ENCODE data around the gene ENSA.
"Not testable (repeated sequence)": the region's sequence is repeated elsewhere in the genome, so short reads cannot be mapped to it uniquely, and the experiment has no call there.

ENSA gene

DNA sequence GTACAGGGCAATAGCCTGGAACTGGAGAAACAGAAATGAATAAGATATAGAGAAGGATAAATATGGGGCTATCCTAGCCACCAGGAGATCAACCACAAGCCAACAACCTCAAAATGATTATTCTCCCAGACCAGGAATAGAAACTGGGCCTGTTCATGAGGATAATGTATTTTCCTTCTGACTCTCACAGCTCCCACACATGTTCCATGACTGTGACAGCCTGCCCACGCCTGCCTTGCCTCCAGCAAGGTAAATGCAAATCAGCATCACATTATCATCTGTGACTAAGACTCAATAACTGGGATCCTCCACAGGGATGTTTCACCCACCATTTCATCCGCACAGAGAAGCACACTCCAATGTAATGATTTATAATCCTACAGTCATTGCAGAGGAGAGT is 3.3 kb downstream of the ENSA start:
- H3K4me3 ChIP-seq (ENCODE audit: low read length) = no peak overlapping the region
- DNase-seq (ENCODE audit: low read depth) = no peak
- TF ChIP-seq, protein P1, sequence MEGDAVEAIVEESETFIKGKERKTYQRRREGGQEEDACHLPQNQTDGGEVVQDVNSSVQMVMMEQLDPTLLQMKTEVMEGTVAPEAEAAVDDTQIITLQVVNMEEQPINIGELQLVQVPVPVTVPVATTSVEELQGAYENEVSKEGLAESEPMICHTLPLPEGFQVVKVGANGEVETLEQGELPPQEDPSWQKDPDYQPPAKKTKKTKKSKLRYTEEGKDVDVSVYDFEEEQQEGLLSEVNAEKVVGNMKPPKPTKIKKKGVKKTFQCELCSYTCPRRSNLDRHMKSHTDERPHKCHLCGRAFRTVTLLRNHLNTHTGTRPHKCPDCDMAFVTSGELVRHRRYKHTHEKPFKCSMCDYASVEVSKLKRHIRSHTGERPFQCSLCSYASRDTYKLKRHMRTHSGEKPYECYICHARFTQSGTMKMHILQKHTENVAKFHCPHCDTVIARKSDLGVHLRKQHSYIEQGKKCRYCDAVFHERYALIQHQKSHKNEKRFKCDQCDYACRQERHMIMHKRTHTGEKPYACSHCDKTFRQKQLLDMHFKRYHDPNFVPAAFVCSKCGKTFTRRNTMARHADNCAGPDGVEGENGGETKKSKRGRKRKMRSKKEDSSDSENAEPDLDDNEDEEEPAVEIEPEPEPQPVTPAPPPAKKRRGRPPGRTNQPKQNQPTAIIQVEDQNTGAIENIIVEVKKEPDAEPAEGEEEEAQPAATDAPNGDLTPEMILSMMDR (conservative IDR thresholded peaks at IDR 0.05; ENCODE audit: low read depth, low read length) = no peak

DNA sequence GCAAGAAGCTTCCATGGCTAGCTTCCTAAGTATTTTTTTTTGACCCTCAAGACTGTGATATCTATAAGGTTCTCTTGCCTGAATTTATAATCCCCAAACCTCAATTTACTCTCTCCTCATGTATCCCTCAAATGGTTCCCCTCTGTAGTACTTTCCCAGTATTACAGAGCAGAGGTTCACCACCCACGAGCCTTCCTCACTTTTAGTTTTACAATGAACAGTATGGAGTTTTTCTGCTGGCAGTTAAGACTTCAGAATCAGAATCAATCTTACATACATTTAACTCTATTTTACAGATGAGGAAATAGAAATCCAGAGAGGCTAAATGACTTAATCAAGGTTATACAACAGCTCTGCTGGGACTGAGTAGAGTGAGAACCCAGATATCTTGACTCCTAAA is 4.9 kb downstream of the ENSA start:
- not testable (repeated sequence) for DNase-seq (ENCODE audit: low read depth); H3K4me3 ChIP-seq (ENCODE audit: low read length)

DNA sequence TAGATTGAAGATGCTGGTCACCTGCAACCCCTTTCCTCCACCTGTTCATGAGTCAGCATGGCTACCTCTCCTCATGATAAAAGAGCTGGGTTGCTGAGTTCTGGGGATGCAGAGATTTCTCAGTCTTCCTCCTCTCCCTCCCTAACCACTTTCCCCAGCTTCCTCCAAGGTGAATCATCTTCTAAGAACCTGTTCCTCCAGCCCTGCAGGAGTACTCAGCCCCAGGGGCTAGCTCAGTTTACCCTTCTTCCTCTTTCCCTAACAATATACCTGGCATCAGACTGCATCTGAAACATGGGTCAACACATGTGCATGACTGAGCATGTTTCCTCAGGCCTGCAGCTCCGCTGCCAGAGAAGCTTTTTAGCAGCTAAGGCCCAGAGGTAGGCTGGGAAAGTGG is 5.3 kb downstream of the ENSA start:
- not testable (repeated sequence) for DNase-seq (ENCODE audit: low read depth); H3K4me3 ChIP-seq (ENCODE audit: low read length)

DNA sequence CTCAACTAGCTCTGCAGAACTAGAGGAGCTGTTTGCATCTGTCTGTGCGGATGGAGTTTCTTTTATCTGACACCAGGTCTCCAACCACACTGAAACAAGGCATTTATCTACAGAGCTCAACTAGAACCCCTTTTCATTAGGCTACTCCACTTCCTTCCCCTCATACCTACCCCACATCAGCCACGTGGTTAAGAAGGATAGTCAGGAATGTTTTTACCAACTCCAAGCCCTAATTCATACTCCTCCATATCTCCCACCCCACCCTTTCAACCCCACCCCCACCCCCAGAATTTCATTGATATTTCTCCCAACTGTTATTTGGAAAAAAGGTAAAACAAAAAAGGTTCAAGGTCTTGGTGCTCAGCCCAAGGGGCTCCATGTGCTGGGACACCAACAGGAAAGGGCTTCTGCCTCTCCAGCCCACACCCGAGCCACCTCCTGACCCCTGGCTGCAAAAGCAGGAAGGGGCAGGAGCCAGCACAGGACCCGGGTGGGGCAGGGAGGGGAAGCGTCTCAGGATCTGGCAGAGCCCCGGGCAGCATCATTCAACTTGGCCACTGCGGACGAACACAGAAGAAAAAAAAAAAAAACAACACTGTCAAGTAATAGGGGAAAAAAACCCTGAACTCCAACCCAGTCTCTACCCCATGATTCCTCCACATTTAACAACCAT is 7.0 kb downstream of the ENSA start:
- no peak for DNase-seq (ENCODE audit: low read depth)
- H3K4me3 ChIP-seq (ENCODE audit: low read length) = no peak overlapping the region
- TF ChIP-seq, protein P1 (conservative IDR thresholded peaks at IDR 0.05; ENCODE audit: low read depth, low read length) = no peak

DNA sequence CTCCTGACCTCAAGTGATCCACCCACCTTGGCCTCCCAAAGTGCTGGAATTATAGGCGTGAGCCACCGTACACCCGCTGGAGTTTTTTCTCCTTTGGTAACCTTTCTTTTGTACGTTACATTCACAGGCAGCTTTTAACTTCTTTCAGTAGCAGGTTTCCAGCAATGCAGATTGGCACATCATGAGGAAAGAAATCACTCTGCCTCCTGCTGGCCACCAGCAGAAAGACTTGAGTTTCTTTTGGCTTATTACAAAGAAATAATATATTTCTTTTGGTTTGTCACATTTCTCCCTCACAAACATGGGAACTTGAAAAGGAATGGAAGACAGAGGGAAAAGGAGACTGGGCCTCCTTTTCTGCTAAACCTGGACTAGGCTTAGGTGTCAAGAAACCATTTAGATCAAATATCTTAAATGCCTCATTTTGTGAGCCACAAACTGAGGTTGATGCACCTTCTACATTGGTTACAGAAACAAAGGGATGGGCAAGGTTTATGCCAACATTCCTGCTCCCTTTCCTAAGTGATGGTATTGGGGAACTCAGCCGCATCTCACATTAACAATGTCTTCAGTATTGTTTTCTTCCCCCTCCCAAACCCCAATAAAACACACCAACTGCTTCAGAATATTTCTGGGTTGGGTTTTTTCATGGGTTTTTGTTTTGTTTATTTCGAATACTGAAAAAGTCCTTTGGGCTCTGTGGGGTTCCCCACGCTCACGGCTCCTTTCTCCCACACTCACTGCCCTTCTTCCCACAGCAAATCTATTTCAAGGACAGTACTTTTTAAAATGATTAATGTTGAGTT is 7.7 kb downstream of the ENSA start:
- no peak for DNase-seq (ENCODE audit: low read depth)
- TF ChIP-seq, protein P1 (conservative IDR thresholded peaks at IDR 0.05; ENCODE audit: low read depth, low read length) = peak; percentile 82
- no peak overlapping the region for H3K4me3 ChIP-seq (ENCODE audit: low read length)

DNA sequence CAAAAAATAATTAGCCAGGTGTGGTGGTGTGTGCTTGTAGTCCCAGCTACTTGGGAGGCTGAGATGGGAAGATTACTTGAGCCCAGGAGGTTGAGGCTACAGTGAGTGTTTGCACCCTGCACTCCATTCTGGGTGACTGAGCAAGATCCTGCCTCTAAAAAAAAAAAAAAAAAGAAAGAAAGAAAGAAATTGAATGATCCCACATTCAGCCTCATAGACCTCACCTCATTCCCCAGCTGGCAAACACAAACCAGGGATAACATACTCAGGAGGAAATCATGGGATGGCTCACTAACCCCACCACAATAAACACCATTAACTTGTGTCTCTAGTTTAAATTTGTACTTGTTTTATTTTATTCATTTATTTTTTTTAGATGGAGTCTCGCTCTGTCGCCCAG is 8.5 kb downstream of the ENSA start:
- no peak for DNase-seq (ENCODE audit: low read depth)
- TF ChIP-seq, protein P1 (conservative IDR thresholded peaks at IDR 0.05; ENCODE audit: low read depth, low read length) = no peak
- no peak overlapping the region for H3K4me3 ChIP-seq (ENCODE audit: low read length)

DNA sequence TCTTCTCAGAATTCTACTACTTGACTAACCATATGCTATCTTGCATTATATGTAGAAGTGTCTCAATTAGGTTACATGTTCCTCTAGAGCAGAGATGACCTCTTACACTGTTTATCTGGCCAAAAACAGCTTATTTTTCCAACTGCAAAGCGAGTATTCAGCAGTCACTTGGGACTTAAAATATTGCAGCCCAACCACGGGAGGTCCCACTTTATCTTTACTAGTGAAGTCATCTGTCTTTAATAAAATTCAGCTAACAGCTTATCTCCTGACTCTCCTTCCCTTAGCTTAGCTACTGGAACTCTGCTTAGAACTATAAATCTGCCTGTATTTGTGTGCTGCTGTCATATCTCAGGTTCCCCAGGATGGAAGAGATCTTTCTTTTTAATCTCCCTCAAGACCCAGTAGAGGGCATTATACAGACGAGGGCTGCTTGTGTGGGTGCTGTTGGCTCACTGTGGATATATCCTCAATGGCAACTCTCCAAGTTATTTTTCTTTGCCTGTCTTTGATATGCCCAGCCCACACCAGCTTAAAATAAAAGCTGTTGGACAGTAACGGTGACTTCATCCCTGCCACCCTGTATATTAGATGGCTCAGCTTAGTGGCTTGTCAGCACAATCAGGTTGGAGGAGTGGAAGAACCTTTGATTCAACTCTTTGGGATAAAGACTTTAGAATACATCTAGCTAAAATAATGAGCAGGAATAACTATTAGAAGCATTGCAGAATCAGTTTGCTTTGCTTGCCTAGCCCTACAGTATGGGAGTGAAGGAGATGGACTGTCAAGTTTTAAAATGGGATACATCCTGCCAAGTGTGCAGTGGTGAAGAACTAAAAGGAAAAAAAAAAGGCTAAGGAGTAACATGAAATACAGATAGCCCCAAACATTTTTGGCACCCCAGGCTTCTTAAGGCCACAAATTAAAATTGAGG is 9.6 kb downstream of the ENSA start:
- DNase-seq (ENCODE audit: low read depth) = peak; percentile 66
- TF ChIP-seq, protein P1 (conservative IDR thresholded peaks at IDR 0.05; ENCODE audit: low read depth, low read length) = peak; percentile 51
- no peak overlapping the region for H3K4me3 ChIP-seq (ENCODE audit: low read length)
